Hematopoietic multipotent progenitor cell treated with erythropoietin and hydrocortisone succinate and interleukin-3 and kit ligand, for 8 days (in vitro differentiated cells): ENCODE data around the gene NFIA.

ENCODE experiments used
- DNase-seq: peaks from one replicate; pipeline ENCODE4 v3.0.0-alpha.2; 2015

The NFIA gene

GRCh38 chr1:61280452-61280851, 198.1 kb downstream of the NFIA start:
- no peak for DNase-seq

- no peak for DNase-seq
Measured at GRCh38 chr1:61282387-61282786, 200.0 kb downstream of the NFIA start.

- no peak for DNase-seq
Measured at GRCh38 chr1:61284248-61284854, 202.0 kb downstream of the NFIA start.

- no peak for DNase-seq
Measured at GRCh38 chr1:61284936-61285335, 202.6 kb downstream of the NFIA start.

GRCh38 chr1:61285371-61285885, 203.1 kb downstream of the NFIA start:
- no peak for DNase-seq

GRCh38 chr1:61287014-61287413, 204.7 kb downstream of the NFIA start:
- no peak for DNase-seq

GRCh38 chr1:61287734-61288133, 205.4 kb downstream of the NFIA start:
- no peak for DNase-seq

GRCh38 chr1:61289232-61290098, 207.1 kb downstream of the NFIA start:
- no peak for DNase-seq

- DNase-seq: no peak
Measured at GRCh38 chr1:61290525-61290924, 208.2 kb downstream of the NFIA start.

- DNase-seq: no peak
Measured at GRCh38 chr1:61293197-61293596, 210.8 kb downstream of the NFIA start.

GRCh38 chr1:61293986-61294504, 211.7 kb downstream of the NFIA start:
- DNase-seq: no peak

- no peak for DNase-seq
Measured at GRCh38 chr1:61294930-61295329, 212.6 kb downstream of the NFIA start.

GRCh38 chr1:61295818-61296537, 213.6 kb downstream of the NFIA start:
- DNase-seq: no peak

- no peak for DNase-seq
Measured at GRCh38 chr1:61297887-61298286, 215.5 kb downstream of the NFIA start.

- DNase-seq: peak; percentile 35
Measured at GRCh38 chr1:61299463-61299862, 217.1 kb downstream of the NFIA start.

GRCh38 chr1:61300899-61301298, 218.5 kb downstream of the NFIA start:
- no peak for DNase-seq

- DNase-seq: no peak
Measured at GRCh38 chr1:61301824-61302657, 219.7 kb downstream of the NFIA start.

GRCh38 chr1:61307422-61308142, 225.2 kb downstream of the NFIA start:
- no peak for DNase-seq

GRCh38 chr1:61310057-61310456, 227.7 kb downstream of the NFIA start:
- DNase-seq: peak; percentile 45

GRCh38 chr1:61310538-61310937, 228.2 kb downstream of the NFIA start:
- no peak for DNase-seq

- no peak for DNase-seq
Measured at GRCh38 chr1:61313906-61314422, 231.6 kb downstream of the NFIA start.
